Measurements from ENCODE around the gene SRBD1.

- TF ChIP-seq CTCF (IDR thresholded peaks at IDR 0.05) (no peak), POLR2A (IDR thresholded peaks at IDR 0.05; ENCODE audit: low read depth) (no peak), POLR2AphosphoS5 (IDR thresholded peaks at IDR 0.05) (no peak), EP300 (IDR thresholded peaks at IDR 0.05) (no peak)
These were observed 37.0 kb upstream of the SRBD1 start for GRCh38 chr2:45647986-45648520.

All from esophagus muscularis mucosa (tissue), 4 donors.